HG02852 (cell line): ENCODE measurements around the gene HIP1.
"Not testable (repeated sequence)": the region's sequence is repeated elsewhere in the genome, so short reads cannot be mapped to it uniquely, and the experiment has no call there.

Source experiments
- ATAC-seq: cut with Tn5 transposase; IDR thresholded peaks from one replicate; pipeline ENCODE4 v1.9.1; 2021; ENCODE audit warnings: mild to moderate bottlenecking, moderate library complexity; ENCODE audit not compliant: unreplicated experiment

Gene HIP1

DNA sequence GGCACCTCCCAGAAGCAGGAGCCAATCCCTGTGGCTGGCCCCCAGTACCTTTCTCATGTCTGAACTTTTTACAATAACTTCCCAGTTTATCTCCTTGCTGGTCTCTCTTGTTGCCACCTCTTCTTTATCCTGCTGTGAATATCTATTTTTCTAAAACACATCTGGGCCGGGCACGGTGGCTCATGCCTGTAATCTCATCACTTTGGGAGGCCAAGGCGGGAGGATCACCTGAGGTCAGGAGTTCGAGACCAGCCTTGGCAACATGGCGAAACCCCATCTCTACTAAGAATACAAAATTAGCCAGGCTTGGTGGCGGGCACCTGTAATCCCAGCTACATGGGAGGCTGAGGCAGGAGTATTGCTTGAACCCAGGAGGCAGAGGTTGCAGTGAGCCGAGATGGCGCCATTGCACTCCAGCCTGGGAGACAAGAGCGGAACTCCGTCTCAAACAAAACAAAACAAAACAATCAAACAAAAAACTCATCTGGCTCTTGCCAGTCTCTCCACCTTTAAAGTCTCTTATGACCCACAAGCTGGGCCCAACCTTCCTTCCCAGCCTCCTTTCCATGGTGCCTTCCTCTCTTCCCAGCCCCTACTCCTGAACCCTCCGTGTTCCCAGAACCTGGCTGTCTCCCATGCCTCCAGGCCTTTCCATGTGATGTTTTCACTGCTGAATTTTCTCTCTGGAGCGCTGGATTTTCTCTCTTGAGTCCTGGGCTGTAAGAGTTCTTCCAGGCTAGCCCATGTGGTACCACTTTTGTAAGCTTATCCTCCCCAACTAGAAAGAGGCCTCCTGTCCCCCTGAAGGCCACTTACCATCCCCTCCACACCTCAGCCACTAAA is 51.3 kb downstream of the HIP1 start:
- ATAC-seq: no peak

- ATAC-seq: no peak
Measured at GRCh38 chr7:75686551-75686950, 52.2 kb downstream of the HIP1 start.

- not testable (repeated sequence) for ATAC-seq
Measured at GRCh38 chr7:75682052-75682451, 56.7 kb downstream of the HIP1 start.

DNA sequence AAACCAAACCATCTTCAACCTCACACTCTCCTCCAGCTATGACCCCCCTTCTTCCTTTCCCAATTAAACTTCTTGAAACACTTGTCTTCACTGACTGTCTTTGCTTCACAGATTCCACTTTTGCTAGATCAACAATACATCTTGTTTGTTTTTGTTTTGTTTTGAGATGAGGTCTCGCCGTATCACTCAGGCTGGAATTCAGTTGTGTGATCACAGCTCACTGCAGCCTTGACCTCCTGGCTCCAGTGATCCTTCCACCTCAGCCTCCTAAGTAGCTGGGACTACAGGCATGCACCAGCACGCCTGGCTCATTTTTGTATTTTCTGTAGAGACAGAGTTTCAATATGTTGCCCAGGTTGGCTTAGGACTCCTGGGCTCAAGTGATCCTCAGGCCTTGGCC is 59.7 kb downstream of the HIP1 start:
- ATAC-seq: no peak

- no peak for ATAC-seq
Measured at GRCh38 chr7:75669579-75669978, 69.2 kb downstream of the HIP1 start.

- no peak for ATAC-seq
Measured at GRCh38 chr7:75667938-75668337, 70.8 kb downstream of the HIP1 start.

DNA sequence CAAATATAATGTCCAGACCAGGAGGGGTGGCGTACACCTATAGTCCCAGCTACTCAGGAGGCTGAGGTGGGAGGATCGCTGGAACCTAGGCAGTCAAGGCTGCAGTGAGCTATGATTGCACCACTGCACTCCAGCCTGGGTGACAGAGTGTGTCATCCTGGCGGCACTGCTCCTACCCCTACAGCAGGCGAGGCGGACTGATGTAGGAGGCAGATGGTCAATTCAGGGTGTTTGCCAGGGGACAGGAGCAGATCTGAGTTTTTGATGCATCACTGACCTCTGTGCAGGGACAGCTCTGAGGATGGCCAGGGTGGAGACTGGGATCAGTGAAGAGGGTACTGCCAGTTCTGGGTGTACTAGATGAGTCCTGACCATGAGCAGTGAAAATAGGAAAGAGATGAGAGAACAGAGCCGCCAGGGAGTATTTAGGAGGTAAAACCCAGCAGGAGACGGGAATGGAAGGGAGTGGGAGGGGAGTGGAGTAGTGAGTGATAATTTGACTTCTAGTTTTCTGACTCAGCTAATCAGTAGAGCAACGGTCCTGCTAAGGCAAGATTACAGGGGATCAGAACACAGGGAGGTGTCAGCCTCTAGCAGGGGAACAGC is 75.3 kb downstream of the HIP1 start:
- ATAC-seq: peak; percentile 50

DNA sequence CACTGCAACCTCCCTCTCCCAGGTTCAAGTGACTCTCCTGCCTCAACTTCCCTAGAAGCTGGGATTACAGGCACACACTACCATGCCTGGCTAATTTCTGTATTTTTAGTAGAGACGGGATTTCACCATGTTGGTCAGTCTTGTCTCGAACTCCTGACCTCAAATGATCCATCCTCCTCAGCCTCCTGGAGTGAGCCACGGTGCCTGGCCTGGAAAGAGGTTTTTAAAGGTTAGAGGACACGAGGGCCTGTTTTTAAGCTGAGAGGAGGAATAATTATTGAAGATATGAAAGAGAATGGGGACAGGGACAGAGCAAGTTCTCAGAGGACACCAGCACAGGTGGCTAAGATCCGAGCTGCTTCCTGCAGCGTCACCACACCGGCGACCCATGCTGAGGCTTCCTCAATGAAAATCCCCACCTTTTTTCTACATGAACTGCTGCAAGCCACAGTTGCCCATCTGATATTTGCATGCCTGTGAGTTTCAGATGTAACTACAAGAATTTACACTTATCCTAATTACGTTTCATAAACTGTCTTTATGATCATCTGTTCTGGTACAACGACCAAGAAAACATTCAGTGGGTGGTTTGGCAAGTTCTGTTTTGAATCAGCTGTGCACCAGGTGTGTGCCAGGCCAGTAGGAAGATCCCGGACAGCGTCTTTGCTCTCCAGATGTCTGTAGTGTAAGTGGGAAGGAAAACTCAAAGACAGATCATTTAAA is 76.0 kb downstream of the HIP1 start:
- peak; percentile 80 for ATAC-seq

DNA sequence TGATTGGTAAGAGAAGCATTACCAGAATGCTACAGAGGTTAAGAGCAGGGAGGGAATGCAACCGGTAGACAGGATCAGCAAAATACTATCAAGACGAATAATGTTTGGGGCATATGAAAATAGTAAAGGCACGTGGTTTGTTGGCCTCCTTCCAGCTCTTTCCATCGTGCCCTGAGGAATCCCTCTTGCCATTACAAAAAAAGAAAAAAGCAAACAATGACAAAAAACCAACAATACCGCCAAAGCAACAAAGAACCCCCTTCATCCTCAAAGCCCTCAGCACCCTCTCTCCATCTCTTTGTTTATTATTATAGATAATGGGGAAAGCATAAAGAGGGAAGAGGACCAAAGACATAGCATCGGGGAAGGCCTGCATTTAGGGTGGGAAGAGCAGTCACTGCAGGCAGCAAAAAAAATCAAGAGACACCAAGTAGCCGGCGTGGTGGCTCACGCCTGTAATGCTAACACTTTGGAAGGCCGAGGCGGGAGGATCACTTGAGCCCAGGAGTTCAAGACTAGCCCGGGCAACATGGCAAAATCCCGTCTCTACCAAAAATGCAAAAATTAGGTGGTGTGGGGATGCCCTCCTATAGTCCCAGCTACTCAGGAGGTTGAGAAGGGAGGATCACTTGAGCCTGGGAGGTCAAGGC is 78.0 kb downstream of the HIP1 start:
- no peak for ATAC-seq

- no peak for ATAC-seq
Measured at GRCh38 chr7:75658802-75659201, 79.9 kb downstream of the HIP1 start.

DNA sequence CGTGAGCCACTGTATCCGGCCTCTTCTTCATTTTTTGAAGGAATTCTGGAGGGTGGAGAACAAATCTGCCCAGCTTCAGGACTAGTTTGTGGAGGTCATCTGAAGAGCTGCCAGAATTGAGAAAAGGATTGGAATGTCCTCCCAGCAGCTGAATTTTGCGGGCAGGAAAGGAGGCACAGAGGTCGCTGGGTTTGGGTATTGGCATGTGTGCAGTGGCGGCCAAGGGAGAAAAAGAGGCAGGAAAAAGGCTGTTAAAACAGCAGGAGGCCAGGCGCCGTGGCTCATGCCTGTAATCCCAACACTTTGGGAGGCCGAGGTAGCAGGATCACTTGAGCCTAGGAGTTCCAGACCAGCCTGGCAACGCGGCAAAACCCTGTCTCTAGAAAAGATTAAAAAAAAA is 80.4 kb downstream of the HIP1 start:
- ATAC-seq: no peak

DNA sequence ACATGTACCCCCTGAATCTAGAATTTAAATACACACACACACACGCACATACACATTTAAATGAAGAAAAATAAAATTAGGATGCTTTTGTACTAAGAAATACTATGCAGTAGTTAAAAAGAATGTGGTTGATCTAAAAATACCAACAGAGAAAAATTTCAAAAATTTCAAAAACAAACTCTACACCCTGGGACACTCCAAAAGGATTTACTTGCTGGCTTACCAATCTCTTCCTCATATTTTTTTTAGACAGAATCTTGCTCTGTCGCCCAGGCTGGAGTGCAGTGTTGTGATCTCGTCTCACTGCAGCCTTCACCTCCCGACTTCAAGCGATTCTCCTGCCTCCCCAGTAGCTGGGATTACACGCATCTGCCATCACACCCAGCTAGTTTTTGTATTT is 80.9 kb downstream of the HIP1 start:
- ATAC-seq: no peak

DNA sequence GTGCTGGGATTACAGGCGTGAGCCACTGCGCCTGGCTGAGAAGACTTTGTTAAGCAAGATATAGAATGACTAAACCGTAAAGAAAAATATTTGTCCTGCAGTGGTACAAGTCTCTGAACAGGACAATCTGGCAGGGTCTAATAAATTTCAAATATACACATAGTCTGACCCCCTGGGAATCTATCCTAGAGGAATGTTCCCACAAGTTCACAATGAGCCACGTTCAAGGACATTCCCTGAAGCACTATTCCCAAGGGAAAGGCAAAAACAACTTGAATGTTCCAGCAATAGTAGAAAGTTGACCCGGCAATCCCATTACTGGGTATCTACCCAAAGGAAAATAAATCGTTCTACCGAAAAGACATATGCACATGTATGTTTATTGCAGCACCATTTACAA is 82.0 kb downstream of the HIP1 start:
- ATAC-seq: no peak

GRCh38 chr7:75655536-75655935 is 83.2 kb downstream of the HIP1 start:
- ATAC-seq: no peak

DNA sequence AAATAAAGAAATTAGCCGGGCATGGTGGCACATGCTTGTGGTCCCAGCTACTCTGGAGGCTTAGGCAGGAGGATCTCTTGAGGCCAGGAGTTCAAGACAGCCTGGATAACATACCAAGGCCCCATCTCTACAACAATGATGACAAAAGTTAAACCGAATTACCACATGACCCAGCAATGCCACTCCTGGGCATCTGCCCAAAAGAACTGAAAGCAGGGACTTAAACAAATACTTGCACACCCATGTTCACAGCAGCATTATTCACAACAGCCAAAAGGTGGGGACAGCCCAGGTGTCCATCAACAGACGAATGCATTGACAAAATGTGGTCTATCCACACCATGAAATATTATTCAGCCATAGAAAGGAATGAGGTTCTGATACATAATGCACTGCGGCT is 83.9 kb downstream of the HIP1 start:
- ATAC-seq: no peak

- ATAC-seq: no peak
Measured at GRCh38 chr7:75653651-75654050, 85.1 kb downstream of the HIP1 start.

- no peak for ATAC-seq
Measured at GRCh38 chr7:75652788-75653187, 86.0 kb downstream of the HIP1 start.

DNA sequence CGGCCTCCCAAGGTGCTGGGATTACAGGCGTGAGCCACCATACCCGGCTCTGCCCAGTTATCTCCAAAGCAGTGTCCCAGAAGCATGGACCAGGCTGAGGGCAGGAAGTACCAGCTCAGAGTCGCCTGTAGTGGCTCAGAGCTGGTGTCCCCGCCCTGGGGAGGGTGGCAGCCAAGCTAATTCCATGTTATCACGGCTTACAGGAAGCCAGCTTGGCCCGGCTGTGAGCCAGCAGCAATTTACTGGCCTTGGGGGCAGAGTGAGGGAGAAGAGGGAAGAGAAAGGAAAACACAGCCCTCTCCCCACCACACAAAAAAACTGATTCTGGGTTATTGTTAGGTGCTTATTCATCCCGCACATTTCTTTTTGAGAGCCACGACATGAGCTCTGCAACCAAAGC is 88.1 kb downstream of the HIP1 start:
- ATAC-seq: no peak

- no peak for ATAC-seq
Measured at GRCh38 chr7:75650062-75650461, 88.7 kb downstream of the HIP1 start.

GRCh38 chr7:75649462-75649861 is 89.3 kb downstream of the HIP1 start:
- no peak for ATAC-seq

GRCh38 chr7:75647709-75648438 is 90.9 kb downstream of the HIP1 start:
- ATAC-seq: no peak
